Trophoblast cell (in vitro differentiated cells and primary cell): ENCODE measurements around the gene PRSS8.
"Not testable (repeated sequence)": the region's sequence is repeated elsewhere in the genome, so short reads cannot be mapped to it uniquely, and the experiment has no call there.

Experiments used
- DNase-seq, 2 donors: peaks; one replicate each; pipeline ENCODE4 v3.0.0-alpha.2; 2016
- H2AFZ ChIP-seq: 2 replicates; pipeline ENCODE4 v1.6.1; 2013; ENCODE audit warnings: low read length, moderate library complexity, mild to moderate bottlenecking; ENCODE audit not compliant: insufficient read depth, poor library complexity
- H2AK5ac ChIP-seq: 2 replicates; pipeline ENCODE4 v1.6.1; 2013; ENCODE audit warnings: mild to moderate bottlenecking, low read length
- H2BK120ac ChIP-seq: 2 replicates; pipeline ENCODE4 v1.6.1; 2013; ENCODE audit warnings: low read length, mild to moderate bottlenecking, moderate library complexity; ENCODE audit not compliant: insufficient read depth, poor library complexity
- H2BK12ac ChIP-seq: 2 replicates; pipeline ENCODE4 v1.6.1; 2013; ENCODE audit warnings: mild to moderate bottlenecking, low read length, moderate library complexity
- H2BK5ac ChIP-seq: 2 replicates; pipeline ENCODE4 v1.6.1; 2013; ENCODE audit warnings: low read length, low read depth, moderate library complexity, mild to moderate bottlenecking; ENCODE audit not compliant: poor library complexity
- H3K14ac ChIP-seq: 2 replicates; pipeline ENCODE4 v1.6.1; 2013; ENCODE audit warnings: mild to moderate bottlenecking, low read length
- H3K18ac ChIP-seq: 2 replicates; pipeline ENCODE4 v1.6.1; 2013; ENCODE audit warnings: mild to moderate bottlenecking, low read length
- H3K23ac ChIP-seq: 2 replicates; pipeline ENCODE4 v1.6.1; 2013; ENCODE audit warnings: low read length
- H3K27ac ChIP-seq: 2 replicates; pipeline ENCODE4 v1.5.1; 2013; ENCODE audit warnings: low read depth, mild to moderate bottlenecking, inconsistent platforms, low read length, moderate library complexity
- H3K27me3 ChIP-seq: 2 replicates; pipeline ENCODE4 v1.6.1; 2013; ENCODE audit warnings: inconsistent platforms, mild to moderate bottlenecking, low read length, moderate library complexity; ENCODE audit not compliant: insufficient read depth
- H3K36me3 ChIP-seq, 2 experiments: 1 replicate in 1 of 2; 2 replicates in 1 of 2; pipeline ENCODE4 v1.6.1; 2013; ENCODE audit warnings: low read length in 2 of 2, mild to moderate bottlenecking in 2 of 2, moderate library complexity in 1 of 2; ENCODE audit not compliant: insufficient read depth in 2 of 2, control insufficient read depth in 1 of 2
- H3K4ac ChIP-seq: 2 replicates; pipeline ENCODE4 v1.6.1; 2013; ENCODE audit warnings: low read depth, mild to moderate bottlenecking, low read length, moderate library complexity
- H3K4me1 ChIP-seq, 2 experiments: 1 replicate in 1 of 2; 2 replicates in 1 of 2; pipeline ENCODE4 v1.6.1; 2013; ENCODE audit warnings: low read length in 2 of 2, mild to moderate bottlenecking in 2 of 2, moderate library complexity in 1 of 2; ENCODE audit not compliant: insufficient read depth in 2 of 2, control insufficient read depth in 1 of 2
- H3K4me2 ChIP-seq: 2 replicates; pipeline ENCODE4 v1.6.1; 2013; ENCODE audit warnings: inconsistent platforms, mild to moderate bottlenecking, low read length, moderate library complexity
- H3K4me3 ChIP-seq: 2 replicates; pipeline ENCODE4 v1.5.1; 2013; ENCODE audit warnings: mild to moderate bottlenecking, low read depth, low read length, inconsistent platforms
- H3K79me1 ChIP-seq: one replicate; pipeline ENCODE4 v1.6.1; 2013; ENCODE audit warnings: low read length
- H3K79me2 ChIP-seq: 2 replicates; pipeline ENCODE4 v1.6.1; 2013; ENCODE audit warnings: low read length, mild to moderate bottlenecking; ENCODE audit not compliant: control insufficient read depth, insufficient read depth, poor library complexity
- H3K9ac ChIP-seq: 2 replicates; pipeline ENCODE4 v1.6.1; 2013; ENCODE audit warnings: mild to moderate bottlenecking, low read length
- H3K9me3 ChIP-seq: 2 replicates; pipeline ENCODE4 v1.6.1; 2013; ENCODE audit warnings: low read depth, mild to moderate bottlenecking, control low read depth, inconsistent platforms, low read length; ENCODE audit not compliant: insufficient read depth
- H4K12ac ChIP-seq: 2 replicates; pipeline ENCODE4 v1.6.1; 2013; ENCODE audit warnings: low read depth, mild to moderate bottlenecking, low read length, moderate library complexity
- H4K8ac ChIP-seq: 2 replicates; pipeline ENCODE4 v1.6.1; 2013; ENCODE audit warnings: low read depth, mild to moderate bottlenecking, low read length, moderate library complexity
- H4K91ac ChIP-seq: one replicate; pipeline ENCODE4 v1.6.1; 2013; ENCODE audit warnings: low read depth, mild to moderate bottlenecking, low read length, moderate library complexity
- WGBS: extraction: QIAGEN DNeasy Blood & Tissue Kit; methylation state at CpG from one replicate; pipeline ENCODE4 v1.1.7; 2013; ENCODE audit warnings: missing lambda C conversion rate; ENCODE audit not compliant: insufficient read length, insufficient coverage; ENCODE audit errors: extremely low coverage; 5-methylcytosine and 5-hydroxymethylcytosine counted together

The PRSS8 gene

GRCh38 chr16:31150976-31151375, 15.4 kb upstream of the PRSS8 start:
- H3K9ac ChIP-seq, H3K36me3 ChIP-seq, H2AFZ ChIP-seq, H4K12ac ChIP-seq, H3K4me3 ChIP-seq, H3K4me2 ChIP-seq, H3K9me3 ChIP-seq, H3K4me1 ChIP-seq, H3K27me3 ChIP-seq, H3K79me1 ChIP-seq, H4K8ac ChIP-seq, H2BK12ac ChIP-seq, H3K4ac ChIP-seq, H3K79me2 ChIP-seq, H2BK120ac ChIP-seq, H3K27ac ChIP-seq, H2BK5ac ChIP-seq, H3K18ac ChIP-seq, DNase-seq, H3K14ac ChIP-seq, H2AK5ac ChIP-seq, H3K23ac ChIP-seq, H4K91ac ChIP-seq: not testable (repeated sequence)
- no CpG with 5 or more reads among the region's 6 CpGs for WGBS

GRCh38 chr16:31149894-31150890, 14.7 kb upstream of the PRSS8 start, which contains the start of gene PRSS36:
PRSS36 (minus strand) TSS chr16:31150066; CDS start chr16:31150035, 31 bp downstream.
- H3K23ac ChIP-seq: no peak within 1 kb of the TSS
- H2BK5ac ChIP-seq: no peak within 1 kb of the TSS
- DNase-seq: no peak
- H3K4ac ChIP-seq: no peak within 1 kb of the TSS
- H3K27me3 ChIP-seq: no peaks in the 10 kb centered on the region
- H2AK5ac ChIP-seq: no peak within 1 kb of the TSS
- no peak within 1 kb of the TSS for H4K91ac ChIP-seq
- H3K18ac ChIP-seq: no peak within 1 kb of the TSS
- no CpG with 5 or more reads among the region's 11 CpGs for WGBS
- H4K8ac ChIP-seq: no peak within 1 kb of the TSS
- no peaks in the 10 kb centered on the region for H3K79me1 ChIP-seq
- H3K14ac ChIP-seq: no peak within 1 kb of the TSS
- H2BK120ac ChIP-seq: no peak within 1 kb of the TSS
- H3K4me3 ChIP-seq: no peak within 1 kb of the TSS
- H3K79me2 ChIP-seq: no peaks in the 10 kb centered on the region
- H3K9me3 ChIP-seq: no peaks in the 10 kb centered on the region
- H3K36me3 ChIP-seq: no peaks in the 10 kb centered on the region
- H3K9ac ChIP-seq: no peak within 1 kb of the TSS
- H3K27ac ChIP-seq: no peak within 1 kb of the TSS
- no peak within 1 kb of the TSS for H3K4me2 ChIP-seq
- H3K4me1 ChIP-seq: peaks cover 0 to 6% of the 10 kb centered on the region in 2 experiments
- H4K12ac ChIP-seq: no peak within 1 kb of the TSS
- no peak within 1 kb of the TSS for H2AFZ ChIP-seq
- no peak within 1 kb of the TSS for H2BK12ac ChIP-seq

GRCh38 chr16:31149332-31149731, 13.8 kb upstream of the PRSS8 start:
- H3K4ac ChIP-seq: no peak overlapping the region
- H4K12ac ChIP-seq: no peak overlapping the region
- no peaks in the 10 kb centered on the region for H3K9me3 ChIP-seq
- H2BK5ac ChIP-seq: no peak overlapping the region
- H3K14ac ChIP-seq: no peak overlapping the region
- H3K23ac ChIP-seq: no peak overlapping the region
- no peaks in the 10 kb centered on the region for H3K79me2 ChIP-seq
- H3K9ac ChIP-seq: no peak overlapping the region
- H3K36me3 ChIP-seq: no peaks in the 10 kb centered on the region
- no peak overlapping the region for H3K27ac ChIP-seq
- DNase-seq: no peak
- H2BK120ac ChIP-seq: no peak overlapping the region
- no peak overlapping the region for H4K91ac ChIP-seq
- H2AK5ac ChIP-seq: no peak overlapping the region
- no peak overlapping the region for H4K8ac ChIP-seq
- H2AFZ ChIP-seq: no peak overlapping the region
- H3K18ac ChIP-seq: no peak overlapping the region
- H3K4me3 ChIP-seq: no peak overlapping the region
- H3K4me1 ChIP-seq: peaks cover 0 to 6% of the 10 kb centered on the region in 2 experiments
- H2BK12ac ChIP-seq: no peak overlapping the region
- H3K27me3 ChIP-seq: no peaks in the 10 kb centered on the region
- no peaks in the 10 kb centered on the region for H3K79me1 ChIP-seq
- H3K4me2 ChIP-seq: no peak overlapping the region
- WGBS: no CpG with 5 or more reads among the region's 5 CpGs

- no peak overlapping the region for H3K14ac ChIP-seq
- WGBS: no CpG with 5 or more reads among the region's 25 CpGs
- H3K4me3 ChIP-seq: no peak overlapping the region
- no peak overlapping the region for H3K4ac ChIP-seq
- H2BK12ac ChIP-seq: no peak overlapping the region
- no peaks in the 10 kb centered on the region for H3K36me3 ChIP-seq
- H3K27ac ChIP-seq: no peak overlapping the region
- no peak overlapping the region for H4K12ac ChIP-seq
- H4K91ac ChIP-seq: no peak overlapping the region
- H3K4me2 ChIP-seq: no peak overlapping the region
- H2BK5ac ChIP-seq: no peak overlapping the region
- H2BK120ac ChIP-seq: no peak overlapping the region
- H2AK5ac ChIP-seq: no peak overlapping the region
- H3K23ac ChIP-seq: no peak overlapping the region
- no peaks in the 10 kb centered on the region for H3K27me3 ChIP-seq
- H3K18ac ChIP-seq: no peak overlapping the region
- H3K79me2 ChIP-seq: no peaks in the 10 kb centered on the region
- no peak overlapping the region for H4K8ac ChIP-seq
- no peak overlapping the region for H3K9ac ChIP-seq
- H3K79me1 ChIP-seq: no peaks in the 10 kb centered on the region
- no peak overlapping the region for H2AFZ ChIP-seq
- DNase-seq: no peak
- H3K9me3 ChIP-seq: no peaks in the 10 kb centered on the region
- peaks cover 0 to 6% of the 10 kb centered on the region in 2 experiments for H3K4me1 ChIP-seq
Measured at GRCh38 chr16:31148896-31149295, 13.4 kb upstream of the PRSS8 start.
